GM10248 (cell line): ENCODE data around the gene FMNL2.

ENCODE experiments used
- CTCF ChIA-PET: fragments of 300-600 bp; sonication (Branson Sonifier 250); formaldehyde crosslinking; extraction: SDS; loops from one replicate; lab custom pipeline; 2021; ENCODE audit warnings: antibody characterized with exemption; lab: Yijun Ruan, JAX
- POLR2A ChIA-PET: fragments of 350-650 bp; sonication (Branson Sonifier 250); formaldehyde crosslinking; extraction: SDS; loops from one replicate; lab custom pipeline; 2020; ENCODE audit warnings: antibody characterized with exemption; lab: Yijun Ruan, JAX
- DNase-seq: peaks from one replicate; pipeline ENCODE4 v3.0.0; 2012; ENCODE audit errors: extremely low spot score
- TF ChIP-seq, protein P1 (sequence below): IDR thresholded peaks from 2 replicates; pipeline ENCODE4 v1.5.1; 2012; ENCODE audit warnings: mild to moderate bottlenecking, low read depth; ENCODE audit errors: extremely low read depth, missing control alignments, control extremely low read depth

FMNL2 gene

DNA sequence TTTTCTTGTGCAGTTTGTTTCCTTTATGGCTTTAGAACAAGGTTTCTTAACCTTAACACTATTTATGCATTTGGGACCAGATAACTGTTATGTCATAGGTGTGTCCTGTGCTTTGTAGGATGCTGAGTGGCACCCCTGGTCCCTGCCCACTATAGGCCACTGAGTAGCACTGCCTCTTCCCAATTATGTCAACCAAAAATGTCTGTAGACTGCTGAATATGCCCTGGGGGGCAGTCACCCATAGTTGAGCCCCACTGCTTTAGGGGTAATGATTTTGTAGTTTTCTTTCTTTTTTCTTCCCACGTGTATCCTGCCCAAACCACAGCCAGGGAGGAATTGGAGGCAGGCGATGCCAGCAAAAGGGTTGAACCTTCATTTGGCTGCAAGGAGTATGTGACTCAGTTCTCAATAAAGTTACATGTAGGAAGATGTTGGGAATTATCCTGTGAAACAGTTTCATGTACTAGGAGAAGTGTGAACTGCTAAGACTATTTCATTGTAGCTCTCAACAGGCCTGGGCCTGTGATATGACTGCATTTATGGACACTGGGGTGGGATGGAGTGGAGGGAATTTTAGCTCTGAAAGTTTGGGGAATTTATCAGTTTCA is 65.7 kb downstream of the FMNL2 start:
- ChIA-PET CTCF (interaction anchor here (1.0 to 1.3 kb wide), 2 partner anchors 17 to 20 kb away, joined by 3 read pairs; no protein-coding TSS in a partner anchor), POLR2A (no interaction called here)
- DNase-seq, result no peak
- TF ChIP-seq, protein P1, sequence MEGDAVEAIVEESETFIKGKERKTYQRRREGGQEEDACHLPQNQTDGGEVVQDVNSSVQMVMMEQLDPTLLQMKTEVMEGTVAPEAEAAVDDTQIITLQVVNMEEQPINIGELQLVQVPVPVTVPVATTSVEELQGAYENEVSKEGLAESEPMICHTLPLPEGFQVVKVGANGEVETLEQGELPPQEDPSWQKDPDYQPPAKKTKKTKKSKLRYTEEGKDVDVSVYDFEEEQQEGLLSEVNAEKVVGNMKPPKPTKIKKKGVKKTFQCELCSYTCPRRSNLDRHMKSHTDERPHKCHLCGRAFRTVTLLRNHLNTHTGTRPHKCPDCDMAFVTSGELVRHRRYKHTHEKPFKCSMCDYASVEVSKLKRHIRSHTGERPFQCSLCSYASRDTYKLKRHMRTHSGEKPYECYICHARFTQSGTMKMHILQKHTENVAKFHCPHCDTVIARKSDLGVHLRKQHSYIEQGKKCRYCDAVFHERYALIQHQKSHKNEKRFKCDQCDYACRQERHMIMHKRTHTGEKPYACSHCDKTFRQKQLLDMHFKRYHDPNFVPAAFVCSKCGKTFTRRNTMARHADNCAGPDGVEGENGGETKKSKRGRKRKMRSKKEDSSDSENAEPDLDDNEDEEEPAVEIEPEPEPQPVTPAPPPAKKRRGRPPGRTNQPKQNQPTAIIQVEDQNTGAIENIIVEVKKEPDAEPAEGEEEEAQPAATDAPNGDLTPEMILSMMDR, result no peak

DNA sequence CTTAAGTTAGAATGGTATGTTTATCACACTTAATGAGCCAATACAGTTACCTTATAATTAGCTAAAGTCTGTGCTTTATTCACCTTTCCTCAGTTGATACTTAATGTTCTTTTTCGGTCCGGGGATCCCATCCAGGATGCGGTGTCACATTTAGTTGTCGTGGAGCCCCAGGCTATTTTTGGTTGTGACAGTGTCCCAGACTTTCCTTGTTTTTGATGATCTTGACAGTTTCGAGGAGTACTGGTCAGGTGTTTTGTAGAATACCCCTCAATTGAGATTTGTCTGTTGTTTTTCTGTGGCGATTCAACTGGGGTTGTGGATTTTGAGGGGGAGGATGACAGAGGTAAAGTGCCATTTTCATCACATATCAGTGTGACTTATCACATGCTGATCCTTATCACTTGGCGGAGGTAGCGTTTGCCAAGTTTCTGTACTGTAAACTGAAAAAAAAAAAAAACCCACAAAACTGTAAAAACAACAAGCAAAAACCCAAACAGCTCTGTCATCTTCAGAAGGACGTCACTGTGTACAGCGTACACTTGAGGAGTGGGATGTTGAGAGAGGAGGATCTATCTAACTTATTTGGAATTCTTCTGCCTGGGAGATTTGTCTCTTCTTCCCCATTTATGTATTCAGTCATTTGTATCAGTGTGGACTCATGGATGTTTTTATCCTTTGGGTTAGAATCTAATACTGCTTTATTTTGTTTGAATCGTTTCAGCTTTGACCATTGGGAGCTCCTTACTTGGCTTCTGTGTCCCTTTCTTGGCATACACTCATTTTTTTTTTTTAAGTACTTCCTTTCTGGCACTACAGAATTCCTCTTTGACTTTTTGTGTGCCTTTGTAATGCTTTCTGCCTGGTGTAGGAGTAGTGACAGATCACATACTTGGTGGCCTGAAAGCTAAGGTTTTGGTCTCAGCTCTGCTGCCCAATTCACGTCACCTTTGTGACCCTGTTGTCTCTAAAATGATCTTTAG is 68.1 kb downstream of the FMNL2 start:
- POLR2A ChIA-PET, result interaction anchor here (0.7 kb wide), 1 partner anchor 15 kb away, joined by 3 read pairs; no protein-coding TSS in a partner anchor
- CTCF ChIA-PET, result interaction anchor here (1.0 to 5.8 kb wide), 3 partner anchors 11 to 85 kb away, joined by 3 to 35 read pairs (median 9); no protein-coding TSS in a partner anchor
- DNase-seq, result no peak
- TF ChIP-seq, protein P1, result no peak

DNA sequence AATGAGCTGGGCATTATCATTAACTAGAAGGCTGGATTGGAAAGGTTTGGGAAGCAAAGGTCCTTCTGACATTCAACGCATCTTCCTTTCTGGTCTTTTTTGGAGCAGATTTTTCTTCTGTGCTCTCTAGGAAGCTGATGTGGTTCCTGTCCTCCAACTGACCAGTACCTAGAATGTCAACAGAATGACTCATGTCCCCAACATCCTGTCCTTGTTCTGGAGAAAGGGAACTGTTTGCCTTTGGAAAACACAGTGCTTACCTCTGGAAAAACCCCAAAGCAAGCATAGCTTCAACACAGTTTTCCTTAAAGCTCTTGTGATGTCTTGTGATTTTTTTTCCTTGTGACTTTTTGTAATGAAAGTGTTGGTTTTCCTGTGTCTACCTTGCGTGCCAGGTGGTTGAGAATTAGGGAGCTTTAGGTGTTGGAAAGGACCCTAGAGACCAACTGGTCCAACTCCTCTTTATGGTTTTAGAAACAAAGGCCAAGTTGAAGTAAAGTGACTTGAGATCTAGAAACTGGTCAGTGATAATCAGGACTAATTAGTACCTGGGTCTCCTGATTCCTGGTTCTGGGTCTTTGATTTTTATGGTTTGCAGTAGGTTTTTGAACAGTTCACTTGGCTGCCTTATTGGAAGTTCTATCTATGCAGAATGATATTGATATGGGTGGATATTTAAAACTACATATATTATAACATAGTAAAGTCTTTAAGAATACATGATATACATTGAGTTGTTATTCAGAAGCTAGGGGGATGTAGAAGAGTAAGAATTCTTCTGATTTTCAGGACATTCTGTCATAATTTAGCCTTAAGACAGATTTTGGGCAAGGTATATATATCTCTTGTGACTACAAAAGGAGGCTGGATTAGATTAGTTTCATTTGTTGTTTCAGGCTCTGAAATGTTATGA is 70.5 kb downstream of the FMNL2 start:
- no peak for DNase-seq
- CTCF ChIA-PET, result interaction anchor here (1.0 to 5.8 kb wide), 7 partner anchors 9 to 231 kb away, joined by 3 to 35 read pairs (median 3); no protein-coding TSS in a partner anchor
- TF ChIP-seq, protein P1, result no peak
- POLR2A ChIA-PET, result interaction anchor here (0.7 kb wide), 1 partner anchor 19 kb away, joined by 3 read pairs; no protein-coding TSS in a partner anchor

DNA sequence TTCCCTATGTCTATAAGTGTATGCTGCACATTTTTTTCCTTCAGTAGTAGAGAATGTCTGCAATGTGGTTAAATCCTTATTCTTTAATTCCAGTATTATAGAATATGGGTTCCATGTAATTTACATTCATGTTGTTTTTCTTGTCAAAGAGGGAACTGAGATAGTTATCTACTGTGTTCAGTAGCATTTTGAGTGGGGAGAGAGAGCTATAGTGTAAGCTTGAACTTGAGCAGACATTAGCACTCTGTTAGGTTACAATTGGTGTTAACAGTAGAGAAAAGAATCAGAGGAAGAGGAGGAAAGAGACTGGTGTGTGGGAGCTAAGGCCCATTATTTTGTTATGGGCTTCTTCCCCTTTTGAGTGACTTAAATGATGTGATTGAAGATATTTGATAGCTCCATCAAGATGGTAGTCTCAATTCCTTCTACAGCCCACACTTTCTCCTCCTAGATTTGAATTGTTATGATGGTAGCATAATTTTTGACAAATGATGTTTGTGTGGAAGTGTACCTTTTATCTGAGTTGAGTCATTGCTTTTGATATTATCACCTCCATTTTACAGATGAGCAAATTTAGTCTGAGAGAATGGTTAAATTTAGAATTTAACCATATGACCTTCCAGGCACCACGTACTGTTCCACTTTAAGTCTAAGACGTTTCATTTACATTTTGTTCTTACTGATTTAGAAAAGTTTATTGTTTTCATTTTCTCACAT is 71.3 kb downstream of the FMNL2 start:
- ChIA-PET CTCF (interaction anchor here (1.0 to 5.8 kb wide), 10 partner anchors 9 to 230 kb away, joined by 3 to 35 read pairs (median 3); no protein-coding TSS in a partner anchor), POLR2A (interaction anchor here (0.5 kb wide), 1 partner anchor 359 kb away, joined by 3 read pairs; no protein-coding TSS in a partner anchor)
- DNase-seq, result peak; percentile 32
- TF ChIP-seq, protein P1, result no peak

DNA sequence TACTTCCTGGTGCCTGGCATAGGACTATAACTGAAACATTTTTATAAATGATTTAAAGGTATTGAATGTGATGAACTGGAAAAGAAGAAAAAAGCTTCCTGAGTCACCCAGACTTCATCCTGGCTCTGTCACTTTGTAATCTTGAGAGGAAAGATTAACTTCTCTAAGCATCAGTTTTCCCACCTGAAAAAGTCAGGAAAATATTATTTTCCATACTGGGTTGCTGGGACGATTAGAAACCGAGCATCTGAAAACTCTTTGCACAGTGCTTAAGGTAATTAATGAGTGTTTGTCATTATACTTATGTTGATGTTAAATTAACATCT is 71.8 kb downstream of the FMNL2 start:
- POLR2A ChIA-PET, result interaction anchor here (0.5 to 1.2 kb wide), 3 partner anchors 11 to 360 kb away, joined by 3 read pairs; no protein-coding TSS in a partner anchor
- TF ChIP-seq, protein P1, result no peak
- CTCF ChIA-PET, result interaction anchor here (1.0 to 5.8 kb wide), 10 partner anchors 8 to 228 kb away, joined by 3 to 35 read pairs (median 4); no protein-coding TSS in a partner anchor

More for the DNA sequence above, 71.8 kb downstream of the FMNL2 start:
- no peak for DNase-seq
